ENCODE results near the gene SBK2. TPM values are rescaled to one million over a fixed set of nuclear protein-coding genes. Genes with fewer than 3 reads are reported as not detected.
A peak's percentile ranks its signal among the peaks of the same experiment; 100 is the strongest.

The SBK2 gene
- total RNA-seq, 4 donors from 2014 or later, result not detected

DNA sequence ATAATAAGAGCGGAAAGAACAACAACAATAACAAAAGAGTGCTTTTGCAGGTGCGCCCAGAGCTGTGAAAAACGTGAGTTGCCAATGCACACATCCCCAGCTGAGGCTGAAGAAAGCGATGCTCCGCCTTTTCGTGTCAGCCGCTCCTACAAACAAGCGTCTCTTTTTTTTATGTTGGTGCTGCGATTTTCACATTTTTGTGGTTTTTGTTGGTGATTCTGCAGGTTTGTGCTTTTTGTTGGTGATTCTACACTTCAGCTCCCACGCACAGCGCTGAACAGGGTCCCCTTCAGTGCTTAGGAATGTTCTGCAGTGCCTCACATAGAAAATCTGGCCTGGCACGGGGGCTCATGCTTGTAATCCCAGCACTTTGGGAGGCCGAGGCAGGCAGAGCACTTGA, 15.7 kb upstream of the SBK2 start:
- H3K4me1 ChIP-seq, result peaks cover 0 to 15% (median 4%) of the 10 kb centered on the region in 3 donors
- no peak overlapping the region for H3K27ac ChIP-seq
- H3K4me3 ChIP-seq, result no peak overlapping the region
- no peak for DNase-seq
- intact Hi-C loops (cut with DNase I), result no loop called here
- TF ChIP-seq, protein P1, sequence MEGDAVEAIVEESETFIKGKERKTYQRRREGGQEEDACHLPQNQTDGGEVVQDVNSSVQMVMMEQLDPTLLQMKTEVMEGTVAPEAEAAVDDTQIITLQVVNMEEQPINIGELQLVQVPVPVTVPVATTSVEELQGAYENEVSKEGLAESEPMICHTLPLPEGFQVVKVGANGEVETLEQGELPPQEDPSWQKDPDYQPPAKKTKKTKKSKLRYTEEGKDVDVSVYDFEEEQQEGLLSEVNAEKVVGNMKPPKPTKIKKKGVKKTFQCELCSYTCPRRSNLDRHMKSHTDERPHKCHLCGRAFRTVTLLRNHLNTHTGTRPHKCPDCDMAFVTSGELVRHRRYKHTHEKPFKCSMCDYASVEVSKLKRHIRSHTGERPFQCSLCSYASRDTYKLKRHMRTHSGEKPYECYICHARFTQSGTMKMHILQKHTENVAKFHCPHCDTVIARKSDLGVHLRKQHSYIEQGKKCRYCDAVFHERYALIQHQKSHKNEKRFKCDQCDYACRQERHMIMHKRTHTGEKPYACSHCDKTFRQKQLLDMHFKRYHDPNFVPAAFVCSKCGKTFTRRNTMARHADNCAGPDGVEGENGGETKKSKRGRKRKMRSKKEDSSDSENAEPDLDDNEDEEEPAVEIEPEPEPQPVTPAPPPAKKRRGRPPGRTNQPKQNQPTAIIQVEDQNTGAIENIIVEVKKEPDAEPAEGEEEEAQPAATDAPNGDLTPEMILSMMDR (IDR thresholded peaks at IDR 0.05), result no peak
- TF ChIP-seq POLR2A (IDR thresholded peaks at IDR 0.05), result no peak
- 41 to 52% methylated on average over 9 to 13 of the region's 13 CpGs for whole genome bisulfite sequencing, 2 donors
- H3K36me3 ChIP-seq, result no peaks in the 10 kb centered on the region
- H3K27me3 ChIP-seq, result peaks cover 0 to 54% (median 0%) of the 10 kb centered on the region in 4 donors
- H3K9me3 ChIP-seq, result no peaks in the 10 kb centered on the region

DNA sequence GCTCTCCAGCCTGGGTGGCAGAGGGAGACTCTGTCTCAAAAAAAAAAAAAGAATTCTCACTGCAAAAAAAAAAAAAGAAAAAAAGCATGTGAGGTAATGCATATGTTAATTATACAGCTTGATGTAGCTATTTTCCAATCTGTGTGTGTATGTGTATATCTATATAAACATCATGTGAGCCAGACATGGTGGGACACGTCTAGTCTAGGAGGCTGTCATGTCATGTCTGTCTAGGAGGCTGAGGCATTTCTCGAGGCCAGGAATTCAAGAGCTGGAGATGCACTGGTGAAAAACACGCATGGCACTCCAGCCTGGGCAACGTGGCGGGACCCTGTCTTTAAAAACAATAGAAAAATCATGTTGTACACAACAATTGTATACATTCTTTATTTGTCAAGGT, 15.3 kb upstream of the SBK2 start:
- no peak for DNase-seq
- Histone ChIP-seq H3K36me3 (no peaks in the 10 kb centered on the region), H3K9me3 (no peaks in the 10 kb centered on the region), H3K27ac (no peak overlapping the region), H3K27me3 (peaks cover 0 to 58% (median 0%) of the 10 kb centered on the region in 4 donors), H3K4me1 (peaks cover 0 to 19% (median 8%) of the 10 kb centered on the region in 3 donors), H3K4me3 (no peak overlapping the region)
- no peak for TF ChIP-seq POLR2A (IDR thresholded peaks at IDR 0.05)
- TF ChIP-seq, protein P1 (IDR thresholded peaks at IDR 0.05), result no peak
- WGBS, 2 donors, result 48 to 70% methylated on average over 5 of the region's 5 CpGs
- intact Hi-C loops (cut with DNase I), result no loop called here

DNA sequence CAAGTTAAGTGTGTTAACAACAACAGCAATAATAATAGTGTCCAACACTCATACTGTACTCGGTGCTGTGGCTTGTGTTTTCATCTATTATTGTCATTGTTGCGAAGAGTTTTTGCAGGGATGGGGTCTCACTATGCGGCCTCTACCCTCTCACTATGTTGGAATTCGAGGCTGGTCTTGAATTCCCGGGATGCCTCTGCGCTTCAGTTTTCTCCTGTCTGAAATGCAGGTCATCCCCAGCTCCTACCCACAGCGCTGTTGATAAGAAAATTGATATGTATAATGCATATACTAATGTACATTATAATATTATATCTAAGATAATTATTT, 13.4 kb upstream of the SBK2 start:
- Histone ChIP-seq H3K4me1 (peaks cover 0 to 36% (median 17%) of the 10 kb centered on the region in 3 donors), H3K9me3 (no peaks in the 10 kb centered on the region), H3K36me3 (no peaks in the 10 kb centered on the region), H3K4me3 (no peak overlapping the region), H3K27ac (peak overlapping the region in 1 of 4 donors; percentile 48), H3K27me3 (peaks cover 0 to 72% (median 0%) of the 10 kb centered on the region in 4 donors)
- TF ChIP-seq, protein P1 (IDR thresholded peaks at IDR 0.05), result no peak
- no peak for TF ChIP-seq POLR2A (IDR thresholded peaks at IDR 0.05)
- DNase-seq, result no peak
- 58 to 87% methylated on average over 7 of the region's 7 CpGs for WGBS, 2 donors
- intact Hi-C loops (cut with DNase I), result no loop called here

- DNase-seq, result no peak
- intact Hi-C loops (cut with DNase I), result no loop called here
- TF ChIP-seq, protein P1 (IDR thresholded peaks at IDR 0.05), result no peak
- TF ChIP-seq POLR2A (IDR thresholded peaks at IDR 0.05), result no peak
- 15 to 27% methylated on average over 11 to 18 of the region's 36 CpGs for WGBS, 2 donors
- H3K9me3 ChIP-seq, result no peaks in the 10 kb centered on the region
- H3K36me3 ChIP-seq, result no peaks in the 10 kb centered on the region
- peak overlapping the region in 3 of 4 donors; percentile 2 to 46 (median 26) for H3K4me3 ChIP-seq
- peaks cover 0 to 36% (median 17%) of the 10 kb centered on the region in 3 donors for H3K4me1 ChIP-seq
- peaks cover 0 to 72% (median 0%) of the 10 kb centered on the region in 4 donors for H3K27me3 ChIP-seq
- H3K27ac ChIP-seq, result peak overlapping the region; percentile 19 to 75 (median 56)
Observed at GRCh38 chr19:55549500-55550320, 12.8 kb upstream of the SBK2 start.

GRCh38 chr19:55546822-55547614, 10.1 kb upstream of the SBK2 start:
- TF ChIP-seq POLR2A (IDR thresholded peaks at IDR 0.05), result no peak
- TF ChIP-seq, protein P1 (IDR thresholded peaks at IDR 0.05), result no peak
- intact Hi-C loops (cut with DNase I), result no loop called here
- H3K4me3 ChIP-seq, result no peak overlapping the region
- DNase-seq, result no peak
- H3K27ac ChIP-seq, result peak overlapping the region; percentile 47 to 80 (median 79)
- peaks cover 0 to 36% (median 17%) of the 10 kb centered on the region in 3 donors for H3K4me1 ChIP-seq
- WGBS, 2 donors, result 24 to 50% methylated on average over 1 to 8 of the region's 17 CpGs
- no peaks in the 10 kb centered on the region for H3K36me3 ChIP-seq
- no peaks in the 10 kb centered on the region for H3K9me3 ChIP-seq
- H3K27me3 ChIP-seq, result peaks cover 0 to 60% (median 0%) of the 10 kb centered on the region in 4 donors

Measured in esophagus squamous epithelium (tissue), 5 donors.